ENCODE measurements around the gene CCDC146.
"Not testable (repeated sequence)": the region's sequence is repeated elsewhere in the genome, so short reads cannot be mapped to it uniquely, and the experiment has no call there.

Gene CCDC146

DNA sequence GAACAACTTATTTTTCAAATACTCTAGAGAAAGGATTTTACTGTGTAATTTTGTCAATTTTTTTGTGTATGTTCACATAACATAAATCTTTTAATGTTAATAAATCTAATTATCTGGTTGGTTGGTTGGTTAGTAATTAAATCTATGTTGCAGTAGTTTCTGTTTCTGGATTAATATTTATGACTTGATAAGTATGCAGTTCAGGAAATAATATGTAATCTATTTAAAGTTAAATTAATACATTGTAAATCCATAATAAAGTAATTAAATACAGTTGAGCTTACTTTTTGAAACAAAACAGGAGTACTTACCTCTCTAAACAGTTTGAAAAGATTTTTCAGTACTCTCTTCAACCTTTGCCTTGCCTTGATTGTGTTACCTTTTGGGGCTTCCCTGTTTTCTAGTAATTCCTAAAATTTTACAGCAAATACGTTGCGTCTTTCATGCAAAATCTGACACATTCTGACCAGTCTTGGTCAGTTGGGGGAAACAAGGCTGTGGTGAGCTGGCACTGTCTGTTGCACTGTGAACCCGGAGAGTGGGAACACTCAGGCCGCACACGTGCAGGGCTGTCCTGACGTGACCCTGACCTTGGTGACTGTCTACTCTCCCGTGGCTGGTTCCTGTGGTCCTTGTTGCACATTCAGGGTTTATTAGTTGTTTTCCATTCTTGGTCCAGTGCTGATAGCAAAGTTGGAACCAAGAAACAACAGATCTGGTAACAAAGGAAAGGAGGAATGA, 122.8 kb downstream of the CCDC146 start:
- no peak for DNase-seq (ENCODE audit: low read depth)

- DNase-seq (ENCODE audit: low read depth): no peak
These were observed 123.7 kb downstream of the CCDC146 start for GRCh38 chr7:77246026-77246640.

DNA sequence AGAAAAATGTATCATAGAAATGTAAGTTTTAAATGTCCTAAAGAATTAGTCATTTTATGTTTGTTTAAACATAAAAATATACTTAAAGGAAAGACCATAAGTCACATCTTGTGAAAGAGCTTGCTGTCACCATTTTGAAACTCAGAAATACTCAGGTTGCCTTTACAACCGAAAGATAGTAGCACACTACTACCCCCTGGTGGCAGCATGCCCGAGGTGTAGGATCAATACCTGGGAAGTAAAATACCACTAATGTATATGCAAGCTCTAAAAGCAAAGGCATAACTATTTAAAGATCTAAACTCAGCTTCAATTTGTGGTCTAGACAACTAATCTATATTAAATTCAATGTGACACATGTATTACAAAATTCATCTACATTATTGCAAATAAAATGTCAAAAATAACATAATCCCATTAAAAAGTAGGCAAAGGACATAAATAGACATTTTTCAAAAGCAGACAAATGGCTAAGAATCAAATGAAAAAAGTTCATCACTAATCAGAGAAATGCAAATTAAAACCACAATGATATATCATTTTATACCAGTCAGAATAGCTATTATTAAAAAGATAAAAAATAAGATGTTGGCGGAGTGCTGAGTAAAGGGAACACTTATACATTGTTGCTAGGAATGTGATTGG, 124.9 kb downstream of the CCDC146 start:
- DNase-seq (ENCODE audit: low read depth): peak; percentile 80

GRCh38 chr7:77248154-77248553, 125.7 kb downstream of the CCDC146 start:
- no peak for DNase-seq (ENCODE audit: low read depth)

- DNase-seq (ENCODE audit: low read depth): no peak
These were observed 130.1 kb downstream of the CCDC146 start for GRCh38 chr7:77252506-77252905.

DNA sequence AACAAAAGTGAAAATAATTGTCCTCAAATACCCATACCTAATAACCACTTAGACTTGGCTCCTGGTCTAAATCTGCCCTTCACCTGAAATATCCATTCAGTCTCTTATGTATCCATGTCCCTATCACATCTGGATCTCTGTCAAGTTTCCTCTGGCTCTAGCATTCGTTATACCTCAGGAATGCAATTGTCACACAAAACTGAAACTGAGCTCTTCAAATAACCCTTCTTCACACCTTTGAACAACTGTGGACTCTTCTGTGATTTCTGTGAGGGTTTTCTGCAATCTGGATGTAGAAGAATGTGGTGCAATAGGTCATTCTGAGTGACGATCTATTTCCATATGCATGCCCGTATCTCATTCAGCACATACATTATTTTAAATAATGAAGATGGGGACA, 130.7 kb downstream of the CCDC146 start:
- DNase-seq (ENCODE audit: low read depth): no peak

DNA sequence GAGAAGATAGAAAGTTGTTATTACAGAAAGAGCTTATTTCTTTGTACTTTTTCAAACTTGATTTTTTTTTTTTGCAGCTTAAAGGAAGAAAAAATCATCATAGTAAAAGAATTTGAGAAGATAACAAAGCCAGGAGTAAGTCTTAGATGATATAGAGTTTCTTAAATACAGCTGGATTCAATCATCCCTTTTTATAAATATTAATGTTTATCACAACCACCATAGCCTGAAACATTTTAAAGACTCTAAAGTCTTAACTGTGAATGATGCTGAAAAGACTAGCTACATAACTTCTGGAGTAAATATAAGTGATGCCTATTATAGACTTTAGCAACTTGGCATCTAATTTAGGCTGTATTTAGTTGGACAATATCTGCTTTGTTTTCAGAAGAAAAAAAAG, 132.0 kb downstream of the CCDC146 start:
- DNase-seq (ENCODE audit: low read depth): no peak

DNA sequence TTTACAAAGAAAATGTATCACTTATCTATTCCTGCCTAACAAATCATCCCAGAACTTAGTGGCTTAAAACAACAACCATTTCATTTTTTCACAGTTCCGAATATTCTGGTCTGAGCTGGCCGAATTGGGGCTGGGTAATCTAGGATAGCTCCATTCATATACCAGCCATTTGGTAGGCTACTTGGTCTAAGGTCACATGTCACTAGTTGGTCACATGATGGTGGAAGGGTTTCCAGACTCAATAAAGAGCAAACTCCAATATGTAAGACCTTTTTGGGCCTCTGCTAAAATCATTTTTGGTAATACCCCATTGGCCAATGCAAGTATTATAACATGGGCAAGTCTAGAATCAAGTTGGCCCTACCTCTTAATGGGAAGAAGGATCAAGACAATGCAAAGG, 132.5 kb downstream of the CCDC146 start:
- DNase-seq (ENCODE audit: low read depth): no peak

GRCh38 chr7:77258014-77258413, 135.6 kb downstream of the CCDC146 start:
- DNase-seq (ENCODE audit: low read depth): no peak

DNA sequence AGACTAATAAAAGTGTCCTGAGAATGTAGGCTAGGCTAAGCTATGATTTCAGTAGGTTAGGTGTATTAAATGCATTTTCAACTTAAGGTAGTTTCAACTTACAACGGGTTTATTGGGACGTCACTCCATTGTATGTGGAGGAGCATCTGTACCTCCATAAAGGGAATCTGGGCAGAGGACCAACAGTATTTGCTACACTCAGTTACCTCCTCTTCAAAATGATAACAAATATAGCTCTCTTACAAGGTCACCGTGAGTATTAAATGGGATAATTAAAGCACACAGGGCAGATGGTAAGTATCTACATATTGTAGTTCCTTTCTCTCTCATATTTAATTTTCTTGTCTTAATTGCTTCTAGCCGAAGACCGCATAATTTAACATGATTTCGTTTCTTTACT, 136.2 kb downstream of the CCDC146 start:
- DNase-seq (ENCODE audit: low read depth): no peak

- DNase-seq (ENCODE audit: low read depth): no peak
These were observed 139.9 kb downstream of the CCDC146 start for GRCh38 chr7:77262316-77262715.

GRCh38 chr7:77265666-77266065, 143.3 kb downstream of the CCDC146 start:
- DNase-seq (ENCODE audit: low read depth): no peak

DNA sequence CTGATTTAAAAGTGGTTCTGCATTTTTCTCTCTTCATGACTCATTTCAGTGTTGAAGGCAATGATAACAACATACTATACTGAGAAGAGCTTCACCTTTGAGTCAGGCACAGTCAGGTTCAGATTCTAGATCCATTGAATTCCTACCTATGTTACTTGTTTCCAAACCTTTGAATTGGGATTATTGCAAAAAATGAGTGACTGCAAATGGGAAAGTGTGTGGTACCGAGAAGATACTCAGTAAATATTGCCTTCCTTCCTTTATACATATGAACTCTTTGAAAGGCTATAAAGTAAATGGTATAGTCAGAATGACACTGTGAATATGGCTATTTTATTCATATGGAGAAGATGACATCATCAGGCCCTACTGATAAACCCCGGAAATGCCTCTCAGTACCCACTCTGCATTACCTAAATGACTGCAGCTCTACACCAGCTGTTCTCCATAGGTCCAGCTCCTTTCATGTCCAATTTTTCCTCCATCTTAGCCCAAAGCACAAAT, 143.9 kb downstream of the CCDC146 start:
- DNase-seq (ENCODE audit: low read depth): no peak

DNA sequence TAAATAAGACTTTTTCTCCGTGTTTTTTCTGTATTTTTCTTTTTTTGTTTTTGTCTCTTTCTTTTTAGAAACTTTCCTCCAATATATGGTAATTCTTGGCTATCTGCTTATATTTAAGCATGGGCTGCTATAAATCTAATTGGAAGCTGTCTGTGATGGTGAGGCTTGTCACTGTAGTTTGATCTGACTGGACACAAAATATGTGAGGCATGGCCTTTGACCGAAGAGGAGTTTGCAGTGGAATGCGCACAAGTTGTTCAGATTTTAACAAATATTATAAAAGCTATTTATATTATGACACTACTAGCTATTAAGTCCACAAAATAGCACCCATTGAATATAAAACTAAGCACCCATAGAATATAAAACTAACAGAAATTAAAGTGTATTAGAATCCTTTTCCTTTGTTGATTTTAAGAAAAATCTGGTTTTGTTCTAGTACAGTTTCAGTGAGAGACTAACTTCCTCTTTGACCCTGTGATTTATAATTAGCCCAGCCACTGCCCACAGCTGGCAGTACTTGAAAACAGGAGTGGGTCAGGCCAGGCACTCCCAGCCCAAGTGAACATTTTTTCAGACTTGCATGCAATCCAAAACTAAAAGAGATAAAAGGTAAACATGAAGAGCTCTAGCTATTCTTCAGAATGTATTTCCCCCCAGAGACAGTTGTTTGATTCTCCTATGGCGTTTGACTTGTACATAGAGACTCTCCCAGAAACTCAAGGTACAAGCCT, 147.1 kb downstream of the CCDC146 start:
- DNase-seq (ENCODE audit: low read depth): no peak

DNA sequence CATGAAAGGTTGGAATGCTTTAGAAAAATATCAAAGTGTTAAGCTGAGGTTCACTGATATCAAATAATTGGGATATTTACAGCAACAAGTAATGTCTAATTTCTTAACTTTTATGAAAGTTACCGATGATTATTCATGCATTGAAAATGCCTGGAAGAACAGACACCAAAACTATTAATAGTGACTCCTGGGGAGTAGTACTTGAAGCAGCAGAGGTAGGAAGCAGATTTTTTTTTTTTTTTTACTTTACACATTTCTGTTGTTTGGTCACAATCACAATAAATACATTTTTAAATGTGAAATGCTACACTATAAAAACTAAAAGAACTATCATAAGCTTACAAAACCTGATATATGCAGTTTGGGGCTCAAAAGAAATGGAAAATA, 147.7 kb downstream of the CCDC146 start:
- DNase-seq (ENCODE audit: low read depth): no peak

- no peak for DNase-seq (ENCODE audit: low read depth)
These were observed 149.4 kb downstream of the CCDC146 start for GRCh38 chr7:77271766-77272165.

DNA sequence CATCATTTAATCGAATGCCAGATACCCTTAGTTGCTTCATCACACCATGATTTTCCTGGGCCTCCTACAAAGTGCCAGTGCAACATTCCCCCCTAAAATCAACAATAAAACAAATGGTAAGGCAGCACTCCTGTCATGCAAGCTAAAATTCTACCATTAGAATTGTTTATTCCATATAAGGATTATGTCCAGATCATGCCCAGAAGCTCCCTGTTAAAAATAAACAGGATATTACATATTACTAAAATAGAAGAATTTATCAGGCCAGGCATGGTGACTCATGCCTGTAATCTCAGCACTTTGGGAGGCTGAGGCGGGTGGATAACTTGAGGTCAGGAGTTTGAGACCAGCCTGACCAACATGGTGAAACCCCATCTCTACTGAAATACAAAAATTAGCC, 153.2 kb downstream of the CCDC146 start:
- not testable (repeated sequence) for DNase-seq (ENCODE audit: low read depth)

DNA sequence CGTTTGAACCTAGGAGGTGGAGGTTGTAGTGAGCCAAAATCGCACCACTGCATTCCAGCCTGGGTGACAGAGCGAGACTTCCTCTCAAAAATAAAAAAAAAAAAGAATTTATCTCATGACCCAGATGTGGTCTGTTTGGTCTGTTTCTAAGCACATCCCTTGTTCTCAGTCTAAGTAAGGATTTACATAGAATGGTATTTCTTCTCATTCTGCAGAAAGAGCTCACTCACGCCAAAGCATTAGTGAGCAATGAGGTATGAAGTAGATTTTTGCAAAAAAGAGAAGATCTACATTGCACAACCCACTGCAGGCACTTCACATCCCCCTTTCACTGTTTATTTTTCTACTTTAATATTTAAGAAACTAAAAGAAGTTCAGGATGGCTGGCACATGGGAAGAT, 153.7 kb downstream of the CCDC146 start:
- DNase-seq (ENCODE audit: low read depth): no peak

DNA sequence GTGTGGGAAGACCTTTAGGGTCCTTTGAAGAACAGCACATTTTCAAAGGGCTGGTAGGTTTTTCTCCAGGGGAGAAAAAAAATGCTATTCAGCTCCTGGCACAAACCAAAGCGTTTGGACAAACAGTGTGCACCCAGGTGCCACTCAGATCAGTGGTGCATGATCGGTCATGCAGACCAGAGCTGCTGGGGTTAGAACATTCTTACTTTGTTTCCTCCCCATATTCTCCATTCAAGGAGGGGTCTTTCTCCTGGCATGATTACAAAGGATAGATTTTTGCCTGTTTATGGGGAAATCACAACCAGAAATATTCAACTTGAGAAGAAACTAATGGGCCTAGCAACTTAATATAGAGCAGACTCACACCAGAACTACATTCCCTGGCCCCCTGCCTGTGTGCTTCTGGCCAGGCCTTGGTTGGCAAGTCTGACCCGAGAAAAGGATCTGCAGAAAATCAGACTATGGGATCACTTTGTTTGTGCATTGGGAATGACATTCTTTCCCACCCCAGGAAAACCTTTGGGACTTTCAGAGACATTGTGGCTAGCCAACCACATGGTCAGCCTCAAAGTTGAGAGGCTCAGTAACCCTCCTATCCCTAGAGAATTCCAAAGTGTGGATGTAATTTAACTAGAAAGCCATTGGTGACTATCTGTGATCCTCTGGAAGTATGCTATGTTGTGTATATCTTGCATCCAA, 159.5 kb downstream of the CCDC146 start:
- DNase-seq (ENCODE audit: low read depth): no peak

DNA sequence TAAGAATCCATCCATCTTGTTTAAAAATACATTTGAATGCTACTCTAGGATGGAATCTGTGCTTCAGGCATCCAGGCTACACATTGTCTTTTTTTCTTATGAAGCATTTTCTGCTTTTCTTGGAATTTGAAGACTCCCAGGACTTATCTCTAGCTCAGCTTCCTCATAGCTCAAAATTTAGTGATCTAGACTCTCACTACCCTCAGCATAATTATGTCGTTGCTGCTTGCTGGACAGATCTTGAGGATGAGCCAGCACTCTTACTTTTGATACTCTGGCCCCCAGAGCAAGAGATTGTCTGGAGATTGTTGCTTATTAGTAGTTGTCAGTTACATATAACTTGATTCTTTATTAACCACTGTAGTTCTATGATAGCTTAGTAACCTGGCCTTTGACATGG, 160.5 kb downstream of the CCDC146 start:
- no peak for DNase-seq (ENCODE audit: low read depth)

GRCh38 chr7:77284005-77284404, 161.6 kb downstream of the CCDC146 start:
- no peak for DNase-seq (ENCODE audit: low read depth)

DNA sequence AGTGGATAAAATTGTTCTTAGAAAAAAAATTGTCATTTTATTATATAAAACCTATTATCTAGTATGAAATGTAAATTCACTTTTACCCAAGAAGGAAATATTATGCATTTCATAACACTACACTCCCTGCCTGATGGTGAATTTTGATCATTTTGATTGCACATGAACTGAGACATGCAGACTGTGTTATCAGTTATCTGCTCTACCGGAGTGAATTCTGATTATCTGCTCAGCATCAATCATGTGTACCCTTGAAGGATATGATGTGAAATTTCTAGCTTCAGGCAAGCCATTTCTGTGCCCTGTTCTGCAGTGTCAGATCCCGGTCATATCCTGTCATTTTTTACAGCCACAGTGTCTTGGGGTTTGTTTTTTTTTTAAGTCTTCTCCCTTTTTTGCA, 162.2 kb downstream of the CCDC146 start:
- no peak for DNase-seq (ENCODE audit: low read depth)
